GM12878 (cell line): ENCODE results near the gene CYP27A1.

Experiments used
- CREB1 ChIP-seq: IDR thresholded peaks from 2 replicates; pipeline ENCODE4 v1.6.1; 2012; ENCODE audit warnings: low read depth, mild to moderate bottlenecking, inconsistent platforms
- CTCF ChIP-seq, 3 experiments: IDR thresholded peaks in 2 of 3; conservative IDR thresholded peaks in 1 of 3; 2 replicates each; pipeline ENCODE4 v1.5.1; 2011; ENCODE audit warnings: low read depth in 3 of 3, low read length in 3 of 3, mild to moderate bottlenecking in 3 of 3, control low read depth in 2 of 3, moderate library complexity in 2 of 3, inconsistent platforms in 1 of 3, mixed read lengths in 1 of 3; ENCODE audit not compliant: control insufficient read depth in 2 of 3, insufficient read depth in 1 of 3; ENCODE audit errors: extremely low read depth in 1 of 3
- EZH2 ChIP-seq: IDR thresholded peaks from 2 replicates; pipeline ENCODE4 v1.6.1; 2012; ENCODE audit warnings: low read depth, mild to moderate bottlenecking, control low read depth, inconsistent platforms, low read length, borderline replicate concordance; ENCODE audit not compliant: control insufficient read depth
- KLF5 ChIP-seq: fragments of 450-650 bp; IDR thresholded peaks from 2 replicates; pipeline ENCODE4 v1.6.1; 2014; ENCODE audit warnings: mild to moderate bottlenecking; ENCODE audit not compliant: partially characterized antibody
- MTA3 ChIP-seq: IDR thresholded peaks from 2 replicates; pipeline ENCODE4 v1.6.1; 2012; ENCODE audit warnings: low read length, inconsistent platforms, borderline replicate concordance
- PAX8 ChIP-seq: fragments of 450-650 bp; IDR thresholded peaks from 2 replicates; pipeline ENCODE4 v1.6.1; 2017; ENCODE audit warnings: mild to moderate bottlenecking, moderate library complexity
- POLR2A ChIP-seq: IDR thresholded peaks from 2 replicates; pipeline ENCODE4 v1.6.1; 2011; ENCODE audit warnings: low read depth, mild to moderate bottlenecking, low read length
- POLR2AphosphoS5 ChIP-seq: IDR thresholded peaks from 2 replicates; pipeline ENCODE4 v1.6.1; 2011; ENCODE audit warnings: mild to moderate bottlenecking, low read length, inconsistent platforms
- SIN3A ChIP-seq: IDR thresholded peaks from 2 replicates; pipeline ENCODE4 v1.6.1; 2012; ENCODE audit warnings: low read depth, low read length, improper control_type of control experiment
- TF ChIP-seq, protein P1 (sequence below): fragments of 450-650 bp; IDR thresholded peaks from 2 replicates; pipeline ENCODE4 v1.6.1; 2017; ENCODE audit warnings: mild to moderate bottlenecking, low read depth, inconsistent platforms; ENCODE audit not compliant: poor library complexity, severe bottlenecking
- TF ChIP-seq, protein P2 (sequence below): fragments of 450-650 bp; formaldehyde crosslinking; IDR thresholded peaks from 2 replicates; pipeline ENCODE4 v1.5.0; 2022; ENCODE audit warnings: mild to moderate bottlenecking, missing genetic modification characterization
- TF ChIP-seq, protein P3 (sequence below): IDR thresholded peaks from 2 replicates; pipeline ENCODE4 v1.6.1; 2011; ENCODE audit warnings: low read depth, low read length, improper control_type of control experiment, borderline replicate concordance

GRCh38 chr2:218851286-218851685, 69.3 kb downstream of the CYP27A1 start:
- TF ChIP-seq KLF5 (no peak), MTA3 (no peak), CTCF (IDR thresholded peaks at IDR 0.05 in 2 of 3, conservative IDR thresholded peaks at IDR 0.05 in 1 of 3; ENCODE audit: control insufficient read depth in 2 of 3, extremely low read depth in 1 of 3, insufficient read depth in 1 of 3, low read depth in 3 of 3, low read length in 3 of 3) (no peak), PAX8 (no peak), POLR2A (no peak), EZH2 (no peak), SIN3A (no peak), CREB1 (no peak), POLR2AphosphoS5 (no peak)
- TF ChIP-seq, protein P1, sequence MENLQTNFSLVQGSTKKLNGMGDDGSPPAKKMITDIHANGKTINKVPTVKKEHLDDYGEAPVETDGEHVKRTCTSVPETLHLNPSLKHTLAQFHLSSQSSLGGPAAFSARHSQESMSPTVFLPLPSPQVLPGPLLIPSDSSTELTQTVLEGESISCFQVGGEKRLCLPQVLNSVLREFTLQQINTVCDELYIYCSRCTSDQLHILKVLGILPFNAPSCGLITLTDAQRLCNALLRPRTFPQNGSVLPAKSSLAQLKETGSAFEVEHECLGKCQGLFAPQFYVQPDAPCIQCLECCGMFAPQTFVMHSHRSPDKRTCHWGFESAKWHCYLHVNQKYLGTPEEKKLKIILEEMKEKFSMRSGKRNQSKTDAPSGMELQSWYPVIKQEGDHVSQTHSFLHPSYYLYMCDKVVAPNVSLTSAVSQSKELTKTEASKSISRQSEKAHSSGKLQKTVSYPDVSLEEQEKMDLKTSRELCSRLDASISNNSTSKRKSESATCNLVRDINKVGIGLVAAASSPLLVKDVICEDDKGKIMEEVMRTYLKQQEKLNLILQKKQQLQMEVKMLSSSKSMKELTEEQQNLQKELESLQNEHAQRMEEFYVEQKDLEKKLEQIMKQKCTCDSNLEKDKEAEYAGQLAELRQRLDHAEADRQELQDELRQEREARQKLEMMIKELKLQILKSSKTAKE: no peak
- TF ChIP-seq, protein P2, sequence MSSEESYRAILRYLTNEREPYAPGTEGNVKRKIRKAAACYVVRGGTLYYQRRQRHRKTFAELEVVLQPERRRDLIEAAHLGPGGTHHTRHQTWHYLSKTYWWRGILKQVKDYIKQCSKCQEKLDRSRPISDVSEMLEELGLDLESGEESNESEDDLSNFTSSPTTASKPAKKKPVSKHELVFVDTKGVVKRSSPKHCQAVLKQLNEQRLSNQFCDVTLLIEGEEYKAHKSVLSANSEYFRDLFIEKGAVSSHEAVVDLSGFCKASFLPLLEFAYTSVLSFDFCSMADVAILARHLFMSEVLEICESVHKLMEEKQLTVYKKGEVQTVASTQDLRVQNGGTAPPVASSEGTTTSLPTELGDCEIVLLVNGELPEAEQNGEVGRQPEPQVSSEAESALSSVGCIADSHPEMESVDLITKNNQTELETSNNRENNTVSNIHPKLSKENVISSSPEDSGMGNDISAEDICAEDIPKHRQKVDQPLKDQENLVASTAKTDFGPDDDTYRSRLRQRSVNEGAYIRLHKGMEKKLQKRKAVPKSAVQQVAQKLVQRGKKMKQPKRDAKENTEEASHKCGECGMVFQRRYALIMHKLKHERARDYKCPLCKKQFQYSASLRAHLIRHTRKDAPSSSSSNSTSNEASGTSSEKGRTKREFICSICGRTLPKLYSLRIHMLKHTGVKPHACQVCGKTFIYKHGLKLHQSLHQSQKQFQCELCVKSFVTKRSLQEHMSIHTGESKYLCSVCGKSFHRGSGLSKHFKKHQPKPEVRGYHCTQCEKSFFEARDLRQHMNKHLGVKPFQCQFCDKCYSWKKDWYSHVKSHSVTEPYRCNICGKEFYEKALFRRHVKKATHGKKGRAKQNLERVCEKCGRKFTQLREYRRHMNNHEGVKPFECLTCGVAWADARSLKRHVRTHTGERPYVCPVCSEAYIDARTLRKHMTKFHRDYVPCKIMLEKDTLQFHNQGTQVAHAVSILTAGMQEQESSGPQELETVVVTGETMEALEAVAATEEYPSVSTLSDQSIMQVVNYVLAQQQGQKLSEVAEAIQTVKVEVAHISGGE (CRISPR knock-in tag): no peak
- TF ChIP-seq, protein P3, sequence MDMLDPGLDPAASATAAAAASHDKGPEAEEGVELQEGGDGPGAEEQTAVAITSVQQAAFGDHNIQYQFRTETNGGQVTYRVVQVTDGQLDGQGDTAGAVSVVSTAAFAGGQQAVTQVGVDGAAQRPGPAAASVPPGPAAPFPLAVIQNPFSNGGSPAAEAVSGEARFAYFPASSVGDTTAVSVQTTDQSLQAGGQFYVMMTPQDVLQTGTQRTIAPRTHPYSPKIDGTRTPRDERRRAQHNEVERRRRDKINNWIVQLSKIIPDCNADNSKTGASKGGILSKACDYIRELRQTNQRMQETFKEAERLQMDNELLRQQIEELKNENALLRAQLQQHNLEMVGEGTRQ: no peak
